IMR-90 (cell line): Measurements from ENCODE around the gene KLHL29.

Source experiments
- BHLHE40 ChIP-seq: fragments of 150-350 bp; IDR thresholded peaks from 2 replicates; pipeline ENCODE4 v1.6.1; 2016; ENCODE audit warnings: mild to moderate bottlenecking, low read depth, low read length
- CEBPB ChIP-seq: IDR thresholded peaks from 2 replicates; pipeline ENCODE4 v1.6.1; 2012; ENCODE audit warnings: low read depth, low read length, improper control_type of control experiment
- MXI1 ChIP-seq: IDR thresholded peaks from 2 replicates; pipeline ENCODE4 v1.6.1; 2012; ENCODE audit warnings: low read depth, mild to moderate bottlenecking, low read length, moderate library complexity, borderline replicate concordance
- NFE2L2 ChIP-seq: fragments of 150-350 bp; IDR thresholded peaks from 2 replicates; pipeline ENCODE4 v1.6.1; 2016; ENCODE audit warnings: low read depth, mild to moderate bottlenecking, low read length
- POLR2A ChIP-seq: IDR thresholded peaks from 2 replicates; pipeline ENCODE4 v1.6.1; 2012; ENCODE audit warnings: mild to moderate bottlenecking, low read depth, low read length
- RAD21 ChIP-seq: IDR thresholded peaks from 2 replicates; pipeline ENCODE4 v1.6.1; 2012; ENCODE audit warnings: low read length, improper control_type of control experiment
- RCOR1 ChIP-seq: IDR thresholded peaks from 2 replicates; pipeline ENCODE4 v1.6.1; 2012; ENCODE audit warnings: mild to moderate bottlenecking, low read length, improper control_type of control experiment; ENCODE audit not compliant: insufficient replicate concordance
- RFX5 ChIP-seq: IDR thresholded peaks from 2 replicates; pipeline ENCODE4 v1.8.0; 2012; ENCODE audit warnings: low read depth, mild to moderate bottlenecking, low read length, moderate library complexity
- SMC3 ChIP-seq: fragments of 150-350 bp; IDR thresholded peaks from 2 replicates; pipeline ENCODE4 v1.6.1; 2016; ENCODE audit warnings: low read depth, mild to moderate bottlenecking, antibody characterized with exemption, low read length, moderate library complexity
- TF ChIP-seq, protein P1 (sequence below): conservative IDR thresholded peaks from 2 replicates; pipeline ENCODE4 v1.5.1; 2012; ENCODE audit warnings: mild to moderate bottlenecking, low read depth, low read length, improper control_type of control experiment
- TF ChIP-seq, protein P2 (sequence below): fragments of 150-350 bp; IDR thresholded peaks from 2 replicates; pipeline ENCODE4 v1.6.1; 2017; ENCODE audit warnings: mild to moderate bottlenecking, antibody characterized with exemption, low read length, low read depth
- TF ChIP-seq, protein P3 (sequence below): fragments of 150-350 bp; IDR thresholded peaks from 2 replicates; pipeline ENCODE4 v1.6.1; 2016; ENCODE audit warnings: low read depth, mild to moderate bottlenecking, low read length, moderate library complexity, borderline replicate concordance

DNA sequence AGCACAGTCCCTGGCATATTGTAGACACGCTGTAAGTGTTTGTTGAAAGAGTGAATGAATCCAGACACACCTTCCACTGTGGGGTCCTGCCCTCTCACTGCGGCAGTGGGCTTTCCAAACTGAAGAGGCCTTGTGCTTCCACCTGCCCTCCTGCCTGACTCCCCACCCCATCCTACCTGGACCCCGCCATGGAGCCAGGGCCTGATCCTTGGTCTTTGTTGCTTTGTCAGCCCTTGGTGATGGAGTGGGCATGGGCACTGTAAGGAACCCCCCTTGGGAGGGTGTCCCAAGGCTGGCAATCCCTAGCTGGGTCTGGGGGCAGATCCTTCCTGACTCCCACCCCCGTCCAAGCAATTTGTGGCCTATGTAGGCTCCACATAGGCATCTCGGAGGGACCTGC lies 33.1 kb downstream of the KLHL29 start:
- TF ChIP-seq RFX5: no peak
- no peak for TF ChIP-seq MXI1
- TF ChIP-seq RAD21: no peak
- TF ChIP-seq, protein P1, sequence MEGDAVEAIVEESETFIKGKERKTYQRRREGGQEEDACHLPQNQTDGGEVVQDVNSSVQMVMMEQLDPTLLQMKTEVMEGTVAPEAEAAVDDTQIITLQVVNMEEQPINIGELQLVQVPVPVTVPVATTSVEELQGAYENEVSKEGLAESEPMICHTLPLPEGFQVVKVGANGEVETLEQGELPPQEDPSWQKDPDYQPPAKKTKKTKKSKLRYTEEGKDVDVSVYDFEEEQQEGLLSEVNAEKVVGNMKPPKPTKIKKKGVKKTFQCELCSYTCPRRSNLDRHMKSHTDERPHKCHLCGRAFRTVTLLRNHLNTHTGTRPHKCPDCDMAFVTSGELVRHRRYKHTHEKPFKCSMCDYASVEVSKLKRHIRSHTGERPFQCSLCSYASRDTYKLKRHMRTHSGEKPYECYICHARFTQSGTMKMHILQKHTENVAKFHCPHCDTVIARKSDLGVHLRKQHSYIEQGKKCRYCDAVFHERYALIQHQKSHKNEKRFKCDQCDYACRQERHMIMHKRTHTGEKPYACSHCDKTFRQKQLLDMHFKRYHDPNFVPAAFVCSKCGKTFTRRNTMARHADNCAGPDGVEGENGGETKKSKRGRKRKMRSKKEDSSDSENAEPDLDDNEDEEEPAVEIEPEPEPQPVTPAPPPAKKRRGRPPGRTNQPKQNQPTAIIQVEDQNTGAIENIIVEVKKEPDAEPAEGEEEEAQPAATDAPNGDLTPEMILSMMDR: no peak
- no peak for TF ChIP-seq BHLHE40
- TF ChIP-seq NFE2L2: no peak
- TF ChIP-seq CEBPB: no peak
- TF ChIP-seq SMC3: no peak
- no peak for TF ChIP-seq POLR2A
- TF ChIP-seq, protein P2, sequence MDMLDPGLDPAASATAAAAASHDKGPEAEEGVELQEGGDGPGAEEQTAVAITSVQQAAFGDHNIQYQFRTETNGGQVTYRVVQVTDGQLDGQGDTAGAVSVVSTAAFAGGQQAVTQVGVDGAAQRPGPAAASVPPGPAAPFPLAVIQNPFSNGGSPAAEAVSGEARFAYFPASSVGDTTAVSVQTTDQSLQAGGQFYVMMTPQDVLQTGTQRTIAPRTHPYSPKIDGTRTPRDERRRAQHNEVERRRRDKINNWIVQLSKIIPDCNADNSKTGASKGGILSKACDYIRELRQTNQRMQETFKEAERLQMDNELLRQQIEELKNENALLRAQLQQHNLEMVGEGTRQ: no peak
- no peak for TF ChIP-seq RCOR1
- TF ChIP-seq, protein P3, sequence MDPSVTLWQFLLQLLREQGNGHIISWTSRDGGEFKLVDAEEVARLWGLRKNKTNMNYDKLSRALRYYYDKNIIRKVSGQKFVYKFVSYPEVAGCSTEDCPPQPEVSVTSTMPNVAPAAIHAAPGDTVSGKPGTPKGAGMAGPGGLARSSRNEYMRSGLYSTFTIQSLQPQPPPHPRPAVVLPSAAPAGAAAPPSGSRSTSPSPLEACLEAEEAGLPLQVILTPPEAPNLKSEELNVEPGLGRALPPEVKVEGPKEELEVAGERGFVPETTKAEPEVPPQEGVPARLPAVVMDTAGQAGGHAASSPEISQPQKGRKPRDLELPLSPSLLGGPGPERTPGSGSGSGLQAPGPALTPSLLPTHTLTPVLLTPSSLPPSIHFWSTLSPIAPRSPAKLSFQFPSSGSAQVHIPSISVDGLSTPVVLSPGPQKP: no peak
